Smooth muscle cell (in vitro differentiated cells): ENCODE measurements around the gene LRRK1. TPM values are rescaled to one million over a fixed set of nuclear protein-coding genes. Genes with fewer than 3 reads are reported as not detected.

Experiments used
- DNase-seq: peaks from one replicate; lab custom pipeline; 2025; ENCODE audit not compliant: unreplicated experiment; lab: John Stamatoyannopoulos, UW
- H2AFZ ChIP-seq: fragments of 200-600 bp; sonication (generic); 2 replicates; pipeline ENCODE4 v1.6.0; 2016; ENCODE audit warnings: antibody characterized with exemption, low read depth, mild to moderate bottlenecking
- H3F3A ChIP-seq: fragments of 200-600 bp; sonication (generic); 2 replicates; pipeline ENCODE4 v1.6.0; 2017; ENCODE audit warnings: antibody characterized with exemption, low read depth
- H3K27ac ChIP-seq: fragments of 200-600 bp; sonication (generic); 2 replicates; pipeline ENCODE4 v1.5.1; 2016; ENCODE audit warnings: low read depth, mild to moderate bottlenecking
- H3K27me3 ChIP-seq: fragments of 200-600 bp; sonication (generic); 2 replicates; pipeline ENCODE4 v1.6.1; 2016; ENCODE audit warnings: low read depth, mild to moderate bottlenecking
- H3K36me3 ChIP-seq: fragments of 200-600 bp; sonication (generic); 2 replicates; pipeline ENCODE4 v1.5.1; 2016; ENCODE audit warnings: low read depth
- H3K4me1 ChIP-seq: fragments of 200-600 bp; sonication (generic); 2 replicates; pipeline ENCODE4 v1.5.1; 2016; ENCODE audit warnings: low read depth
- H3K4me2 ChIP-seq: fragments of 200-600 bp; sonication (generic); 2 replicates; pipeline ENCODE4 v1.6.0; 2016; ENCODE audit warnings: mild to moderate bottlenecking
- H3K4me3 ChIP-seq: fragments of 200-600 bp; sonication (generic); 2 replicates; pipeline ENCODE4 v1.5.1; 2016; ENCODE audit warnings: mild to moderate bottlenecking
- H3K79me2 ChIP-seq: fragments of 200-600 bp; sonication (generic); 2 replicates; pipeline ENCODE4 v1.6.0; 2016; ENCODE audit warnings: low read depth, mild to moderate bottlenecking
- H3K9ac ChIP-seq: fragments of 200-600 bp; sonication (generic); 2 replicates; pipeline ENCODE4 v1.6.0; 2016; ENCODE audit warnings: low read depth
- H3K9me3 ChIP-seq: fragments of 200-600 bp; sonication (generic); replicated peaks from 2 replicates; pipeline ENCODE4 v1.5.1; 2016; ENCODE audit warnings: low read depth
- H4K20me1 ChIP-seq: fragments of 200-600 bp; sonication (generic); 2 replicates; pipeline ENCODE4 v1.6.0; 2016; ENCODE audit warnings: low read depth
- WGBS: methylation state at CpG from one replicate; pipeline ENCODE4 v1.1.7; 2016; ENCODE audit warnings: low lambda C conversion rate; 5-methylcytosine and 5-hydroxymethylcytosine counted together
- polyA plus RNA-seq: library from polyadenylated mRNA; unstranded; fragments of >200 nt; fragmentation: Nextera tagmentation; extraction: Ambion mirVana; gene quantifications from 2 replicates; pipeline ENCODE4 v1.2.1, GENCODE V29; 2016
- total RNA-seq: library from RNA; depleted of rRNA; stranded (reverse); fragments of >200 nt; gene quantifications from 2 replicates; pipeline ENCODE4 v1.2.3, GENCODE V29; 2014
- TF ChIP-seq, protein P1 (sequence below): fragments of 200-600 bp; sonication (generic); IDR thresholded peaks from 2 replicates; pipeline ENCODE4 v1.5.1; 2017; ENCODE audit warnings: borderline replicate concordance, mild to moderate bottlenecking, antibody characterized with exemption; ENCODE audit not compliant: insufficient read depth, poor library complexity, severe bottlenecking

The LRRK1 gene
- total and polyA plus RNA-seq, 2 experiments from 2014 or later: 1.1 to 1.6 TPM

DNA sequence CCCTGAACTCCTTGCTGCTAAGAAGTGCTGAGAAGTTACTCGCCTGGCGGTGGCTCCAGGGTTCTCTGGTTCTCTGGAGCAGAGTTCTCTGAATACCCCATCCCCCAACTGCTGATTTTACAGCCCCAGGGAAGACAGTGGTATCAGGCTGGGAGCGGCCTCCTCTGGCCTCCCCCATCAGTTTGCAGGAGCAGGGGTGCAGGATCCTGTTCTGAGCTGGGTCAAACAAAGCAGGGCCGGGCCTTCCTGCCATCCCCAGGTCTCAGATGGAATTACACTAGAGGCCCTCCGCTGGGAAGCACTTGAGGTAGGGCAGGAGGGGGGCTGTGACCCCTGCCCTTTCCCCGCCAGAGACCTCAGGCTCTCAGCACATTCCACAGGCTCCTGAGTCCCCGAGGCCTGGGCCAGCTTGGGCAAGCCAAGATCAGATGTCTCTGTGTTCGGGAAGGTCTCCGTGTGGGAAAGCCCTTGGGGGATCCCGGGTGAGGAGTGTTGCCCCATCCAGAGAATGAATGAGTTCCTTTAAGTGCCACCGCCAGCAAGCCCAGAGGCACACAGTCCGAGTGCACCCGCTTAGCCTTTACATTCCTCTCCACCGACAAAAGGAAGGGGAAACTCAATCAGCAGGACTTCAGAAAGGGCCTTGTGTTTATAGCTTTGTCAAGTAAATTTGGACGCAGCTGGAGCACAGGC is 149.9 kb downstream of the LRRK1 start:
- Histone ChIP-seq H3K9me3 (no peaks in the 10 kb centered on the region), H3K9ac (peak overlapping the region; percentile 41), H3K27ac (peak overlapping the region; percentile 94), H3K4me2 (peak overlapping the region; percentile 76), H3K36me3 (no peaks in the 10 kb centered on the region), H3K4me3 (no peak overlapping the region), H3K4me1 (peaks cover 32% of the 10 kb centered on the region), H4K20me1 (no peaks in the 10 kb centered on the region), H3K79me2 (no peaks in the 10 kb centered on the region), H3F3A (peaks cover 14% of the 10 kb centered on the region), H2AFZ (peak overlapping the region; percentile 55), H3K27me3 (no peaks in the 10 kb centered on the region)
- TF ChIP-seq, protein P1, sequence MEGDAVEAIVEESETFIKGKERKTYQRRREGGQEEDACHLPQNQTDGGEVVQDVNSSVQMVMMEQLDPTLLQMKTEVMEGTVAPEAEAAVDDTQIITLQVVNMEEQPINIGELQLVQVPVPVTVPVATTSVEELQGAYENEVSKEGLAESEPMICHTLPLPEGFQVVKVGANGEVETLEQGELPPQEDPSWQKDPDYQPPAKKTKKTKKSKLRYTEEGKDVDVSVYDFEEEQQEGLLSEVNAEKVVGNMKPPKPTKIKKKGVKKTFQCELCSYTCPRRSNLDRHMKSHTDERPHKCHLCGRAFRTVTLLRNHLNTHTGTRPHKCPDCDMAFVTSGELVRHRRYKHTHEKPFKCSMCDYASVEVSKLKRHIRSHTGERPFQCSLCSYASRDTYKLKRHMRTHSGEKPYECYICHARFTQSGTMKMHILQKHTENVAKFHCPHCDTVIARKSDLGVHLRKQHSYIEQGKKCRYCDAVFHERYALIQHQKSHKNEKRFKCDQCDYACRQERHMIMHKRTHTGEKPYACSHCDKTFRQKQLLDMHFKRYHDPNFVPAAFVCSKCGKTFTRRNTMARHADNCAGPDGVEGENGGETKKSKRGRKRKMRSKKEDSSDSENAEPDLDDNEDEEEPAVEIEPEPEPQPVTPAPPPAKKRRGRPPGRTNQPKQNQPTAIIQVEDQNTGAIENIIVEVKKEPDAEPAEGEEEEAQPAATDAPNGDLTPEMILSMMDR: peak; percentile 16
- no peak for DNase-seq
- 12% methylated on average over 15 of the region's 15 CpGs for WGBS

DNA sequence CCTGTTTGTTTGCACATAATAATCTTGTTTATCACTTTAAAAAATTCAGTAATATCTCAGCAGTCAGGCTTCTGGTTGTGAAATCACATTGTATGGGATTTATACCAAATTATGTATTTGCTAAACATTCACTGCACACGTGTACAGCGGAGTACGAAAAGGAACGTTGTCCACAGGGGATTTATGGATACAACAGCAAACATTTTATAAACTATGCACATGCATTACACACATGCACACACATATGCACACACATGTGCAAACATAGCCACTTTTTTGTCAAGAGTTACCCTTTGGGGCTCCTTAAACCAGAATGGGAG is 150.5 kb downstream of the LRRK1 start:
- TF ChIP-seq, protein P1: no peak
- peaks cover 29% of the 10 kb centered on the region for H3K4me1 ChIP-seq
- H3K9me3 ChIP-seq: no peaks in the 10 kb centered on the region
- H2AFZ ChIP-seq: no peak overlapping the region
- no peak for DNase-seq
- no peaks in the 10 kb centered on the region for H3K27me3 ChIP-seq
- no peak overlapping the region for H3K4me3 ChIP-seq
- no peaks in the 10 kb centered on the region for H4K20me1 ChIP-seq
- no peaks in the 10 kb centered on the region for H3K36me3 ChIP-seq
- peaks cover 14% of the 10 kb centered on the region for H3F3A ChIP-seq
- peak overlapping the region; percentile 79 for H3K9ac ChIP-seq
- no peaks in the 10 kb centered on the region for H3K79me2 ChIP-seq
- H3K4me2 ChIP-seq: peak overlapping the region; percentile 76
- WGBS: 49% methylated on average over 4 of the region's 4 CpGs
- peak overlapping the region; percentile 94 for H3K27ac ChIP-seq

DNA sequence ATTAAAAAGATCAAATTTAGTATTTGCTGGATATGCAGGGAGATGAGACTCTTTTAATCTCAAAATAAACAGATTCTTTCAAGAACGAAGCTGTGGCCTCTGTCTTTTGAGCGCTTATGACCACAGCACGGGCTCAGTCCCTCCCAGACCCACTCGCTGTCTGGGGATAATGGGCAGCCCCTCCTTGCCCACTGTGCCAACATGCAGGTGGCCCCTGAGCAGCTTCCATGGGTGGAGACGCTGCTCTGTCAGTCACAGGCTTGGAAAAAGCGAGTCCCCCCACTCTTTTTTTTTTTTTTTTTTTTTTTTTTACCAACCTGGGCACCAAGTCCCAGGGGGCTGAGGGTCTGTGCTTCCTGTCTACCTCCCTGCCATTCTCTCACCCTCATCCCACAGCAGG is 150.9 kb downstream of the LRRK1 start:
- TF ChIP-seq, protein P1: no peak
- Histone ChIP-seq H3K4me1 (peaks cover 29% of the 10 kb centered on the region), H3K9me3 (no peaks in the 10 kb centered on the region), H3K4me3 (no peak overlapping the region), H3K36me3 (no peaks in the 10 kb centered on the region), H4K20me1 (no peaks in the 10 kb centered on the region), H2AFZ (no peak overlapping the region), H3K27me3 (no peaks in the 10 kb centered on the region), H3K27ac (peak overlapping the region; percentile 94), H3K9ac (peak overlapping the region; percentile 79), H3K79me2 (no peaks in the 10 kb centered on the region), H3K4me2 (peak overlapping the region; percentile 76), H3F3A (peaks cover 14% of the 10 kb centered on the region)
- no peak for DNase-seq
- WGBS: 45% methylated on average over 6 of the region's 6 CpGs
